OCI-LY3 (cell line): Measurements from ENCODE around the gene CDC20B.
A peak's percentile ranks its signal among the peaks of the same experiment; 100 is the strongest.

Experiments
- H2AFZ ChIP-seq: fragments of 200-600, 300-600 bp; shearing (Covaris generic); 2 replicates; pipeline ENCODE4 v1.6.0; 2014; ENCODE audit warnings: antibody characterized with exemption, low read depth, low read length
- H3K27ac ChIP-seq: fragments of 200-600, 300-600 bp; sonication (generic); 2 replicates; pipeline ENCODE4 v1.5.1; 2014; ENCODE audit warnings: mild to moderate bottlenecking, low read length, moderate library complexity, mixed read lengths
- H3K27me3 ChIP-seq: fragments of 200-600, 300-600 bp; sonication (generic); 2 replicates; pipeline ENCODE4 v1.6.1; 2014; ENCODE audit warnings: low read depth, low read length, mixed read lengths
- H3K36me3 ChIP-seq: fragments of 200-600, 300-600 bp; sonication (generic); replicated peaks from 2 replicates; pipeline ENCODE3; 2014; ENCODE audit warnings: low read depth, low read length, mixed read lengths
- H3K4me1 ChIP-seq: fragments of 300-600, 200-600 bp; sonication (generic); 2 replicates; pipeline ENCODE4 v1.6.1; 2014; ENCODE audit warnings: low read length, mixed read lengths
- H3K4me2 ChIP-seq: fragments of 200-600, 300-600 bp; sonication (generic); 2 replicates; pipeline ENCODE4 v1.6.1; 2014; ENCODE audit warnings: low read length, mixed read lengths
- H3K4me3 ChIP-seq: fragments of 300-600, 200-600 bp; sonication (generic); 2 replicates; pipeline ENCODE4 v1.5.1; 2014; ENCODE audit warnings: antibody characterized with exemption, mild to moderate bottlenecking, low read length, moderate library complexity
- H3K79me2 ChIP-seq: fragments of 300-600, 200-600 bp; shearing (Covaris generic); 2 replicates; pipeline ENCODE4 v1.6.1; 2014; ENCODE audit warnings: mild to moderate bottlenecking, low read length, mixed read lengths
- H3K9ac ChIP-seq: fragments of 300-600, 200-600 bp; shearing (Covaris generic); 2 replicates; pipeline ENCODE4 v1.6.0; 2014; ENCODE audit warnings: mild to moderate bottlenecking, low read length, moderate library complexity
- H3K9me3 ChIP-seq: fragments of 200-600, 300-600 bp; shearing (Covaris generic); 2 replicates; pipeline ENCODE4 v1.6.1; 2014; ENCODE audit warnings: low read length, mixed read lengths; ENCODE audit not compliant: insufficient read depth
- H4K20me1 ChIP-seq: fragments of 200-600, 300-600 bp; sonication (generic); 2 replicates; pipeline ENCODE4 v1.6.1; 2016; ENCODE audit warnings: low read length, mixed read lengths; ENCODE audit not compliant: insufficient read depth
- CTCF ChIP-seq: fragments of 200-600, 300-600 bp; sonication (generic); IDR thresholded peaks from 2 replicates; pipeline ENCODE4 v1.5.1; 2014; ENCODE audit warnings: antibody characterized with exemption, low read length, low read depth
- EZH2phosphoT487 ChIP-seq: fragments of 200-600 bp; shearing (Covaris generic); IDR thresholded peaks from 2 replicates; pipeline ENCODE4 v1.6.1; 2018; ENCODE audit warnings: antibody characterized with exemption, mixed run types, low read depth

The CDC20B gene

GRCh38 chr5:55172051-55172899 lies 702 bp downstream of the CDC20B start:
- peaks cover 25% of the 10 kb centered on the region for H3K27me3 ChIP-seq
- H3K9me3 ChIP-seq = no peaks in the 10 kb centered on the region
- H3K36me3 ChIP-seq = no peaks in the 10 kb centered on the region
- H4K20me1 ChIP-seq = no peaks in the 10 kb centered on the region
- no peak overlapping the region for H3K9ac ChIP-seq
- no peak overlapping the region for H3K27ac ChIP-seq
- peak overlapping the region; percentile 59; the same call in 1 of the 2 replicates for H2AFZ ChIP-seq
- H3K4me1 ChIP-seq = peaks cover 43% of the 10 kb centered on the region
- TF ChIP-seq CTCF = peak; percentile 78
- TF ChIP-seq EZH2phosphoT487 = no peak
- no peaks in the 10 kb centered on the region for H3K79me2 ChIP-seq
- H3K4me3 ChIP-seq = peak overlapping the region; percentile 91
- peak overlapping the region; percentile 98 for H3K4me2 ChIP-seq

- peaks cover 36% of the 10 kb centered on the region for H3K4me1 ChIP-seq
- H2AFZ ChIP-seq = no peak overlapping the region
- no peak overlapping the region for H3K4me2 ChIP-seq
- H3K27ac ChIP-seq = no peak overlapping the region
- peaks cover 26% of the 10 kb centered on the region for H3K27me3 ChIP-seq
- H3K36me3 ChIP-seq = no peaks in the 10 kb centered on the region
- H3K4me3 ChIP-seq = no peak overlapping the region
- H3K9me3 ChIP-seq = no peaks in the 10 kb centered on the region
- no peak for TF ChIP-seq EZH2phosphoT487
- no peak for TF ChIP-seq CTCF
- no peaks in the 10 kb centered on the region for H3K79me2 ChIP-seq
- H4K20me1 ChIP-seq = no peaks in the 10 kb centered on the region
- no peak overlapping the region for H3K9ac ChIP-seq
These were observed 1.5 kb downstream of the CDC20B start for GRCh38 chr5:55171471-55171870.

GRCh38 chr5:55162666-55163065 lies 10.3 kb downstream of the CDC20B start:
- Histone ChIP-seq H3K27ac (no peak overlapping the region), H3K4me3 (no peak overlapping the region), H3K4me2 (no peak overlapping the region), H3K79me2 (no peaks in the 10 kb centered on the region), H3K36me3 (no peaks in the 10 kb centered on the region), H3K9ac (no peak overlapping the region), H4K20me1 (no peaks in the 10 kb centered on the region), H3K27me3 (peaks cover 35% of the 10 kb centered on the region), H3K4me1 (no peaks in the 10 kb centered on the region), H3K9me3 (no peaks in the 10 kb centered on the region), H2AFZ (no peak overlapping the region)
- TF ChIP-seq CTCF = no peak
- no peak for TF ChIP-seq EZH2phosphoT487

GRCh38 chr5:55160493-55161209 lies 12.3 kb downstream of the CDC20B start:
- Histone ChIP-seq H3K4me3 (no peak overlapping the region), H3K9me3 (no peaks in the 10 kb centered on the region), H3K27me3 (peaks cover 28% of the 10 kb centered on the region), H3K79me2 (no peaks in the 10 kb centered on the region), H3K4me1 (no peaks in the 10 kb centered on the region), H3K36me3 (no peaks in the 10 kb centered on the region), H4K20me1 (no peaks in the 10 kb centered on the region), H2AFZ (no peak overlapping the region), H3K9ac (no peak overlapping the region), H3K4me2 (no peak overlapping the region), H3K27ac (no peak overlapping the region)
- TF ChIP-seq EZH2phosphoT487 = no peak
- TF ChIP-seq CTCF = no peak
